Activated CD4-positive, CD25-positive, alpha-beta regulatory T cell treated with anti-CD3 and anti-CD28 coated beads, Interleukin-2, amount 50 U/mL, for 72 hours (primary cell): ENCODE data around the gene ADCK2.
"Not testable (repeated sequence)": the region's sequence is repeated elsewhere in the genome, so short reads cannot be mapped to it uniquely, and the experiment has no call there.

Source experiments
- DNase-seq: peaks from one replicate; pipeline ENCODE4 v3.0.0; 2021

The ADCK2 gene

GRCh38 chr7:140674899-140675701, 2.4 kb downstream of the ADCK2 start:
- no peak for DNase-seq

GRCh38 chr7:140675726-140676125, 3.0 kb downstream of the ADCK2 start:
- DNase-seq = no peak

- DNase-seq = no peak
These were observed 3.6 kb downstream of the ADCK2 start for GRCh38 chr7:140676306-140676705.

- not testable (repeated sequence) for DNase-seq
These were observed 4.2 kb downstream of the ADCK2 start for GRCh38 chr7:140676956-140677355.

GRCh38 chr7:140677496-140677895, 4.8 kb downstream of the ADCK2 start:
- no peak for DNase-seq

- DNase-seq = no peak
These were observed 5.5 kb downstream of the ADCK2 start for GRCh38 chr7:140678081-140678815.

- no peak for DNase-seq
These were observed 6.0 kb downstream of the ADCK2 start for GRCh38 chr7:140678816-140679130.

- no peak for DNase-seq
These were observed 6.4 kb downstream of the ADCK2 start for GRCh38 chr7:140679186-140679585.

- no peak for DNase-seq
These were observed 8.1 kb downstream of the ADCK2 start for GRCh38 chr7:140680886-140681285.

GRCh38 chr7:140681766-140682165, 9.0 kb downstream of the ADCK2 start:
- DNase-seq = no peak

GRCh38 chr7:140683657-140684056, 10.9 kb downstream of the ADCK2 start:
- DNase-seq = no peak

GRCh38 chr7:140684066-140684950, 11.6 kb downstream of the ADCK2 start:
- no peak for DNase-seq

GRCh38 chr7:140685407-140686087, 12.8 kb downstream of the ADCK2 start:
- DNase-seq = no peak

GRCh38 chr7:140686921-140687320, 14.2 kb downstream of the ADCK2 start:
- no peak for DNase-seq

- no peak for DNase-seq
These were observed 15.6 kb downstream of the ADCK2 start for GRCh38 chr7:140688341-140688740.

- DNase-seq = no peak
These were observed 16.7 kb downstream of the ADCK2 start for GRCh38 chr7:140689199-140690152.

- DNase-seq = no peak
These were observed 18.8 kb downstream of the ADCK2 start for GRCh38 chr7:140691376-140692045.

GRCh38 chr7:140693849-140694248, 21.1 kb downstream of the ADCK2 start:
- DNase-seq = not testable (repeated sequence)

- DNase-seq = no peak
These were observed 21.8 kb downstream of the ADCK2 start for GRCh38 chr7:140694592-140694991.

GRCh38 chr7:140695381-140695780, 22.6 kb downstream of the ADCK2 start:
- no peak for DNase-seq
